Right atrium auricular region (tissue), 2 donors: Measurements from ENCODE around the gene ANKRD13B. TPM values are rescaled to one million over a fixed set of nuclear protein-coding genes. Genes with fewer than 3 reads are reported as not detected.

Experiments used
- DNase-seq: peaks from one replicate; pipeline ENCODE4 v3.0.0-alpha.2; 2019; ENCODE audit warnings: low spot score
- H3K27ac ChIP-seq, 2 donors: fragments of 200-600 bp; sonication (generic); 1 replicate in 1 of 2; 2 replicates in 1 of 2; pipeline ENCODE4 v1.5.1; 2016 to 2019
- H3K27me3 ChIP-seq, 2 donors: fragments of 200-600 bp; sonication (generic); one replicate each; pipeline versions ENCODE4 v1.5.1 to v1.6.0; 2017 to 2019
- H3K36me3 ChIP-seq: fragments of 200-600 bp; sonication (generic); one replicate; pipeline ENCODE4 v1.5.1; 2016
- H3K4me1 ChIP-seq, 2 donors: fragments of 200-600 bp; sonication (generic); one replicate each; pipeline versions ENCODE4 v1.5.1 to v1.6.0; 2017 to 2019
- H3K4me3 ChIP-seq, 2 donors: fragments of 200-600 bp; sonication (generic); 1 replicate in 1 of 2; 2 replicates in 1 of 2; pipeline ENCODE4 v1.5.1; 2017 to 2019; ENCODE audit warnings: mild to moderate bottlenecking in 1 of 2, moderate library complexity in 1 of 2
- H3K9me3 ChIP-seq, 2 donors: fragments of 200-600 bp; sonication (generic); one replicate each; pipeline ENCODE4 v1.5.1; 2019
- CTCF ChIP-seq, 2 donors: fragments of 200-600 bp; sonication (generic); IDR thresholded peaks; one replicate each; pipeline ENCODE4 v1.5.1; 2019; ENCODE audit warnings: antibody characterized with exemption in 2 of 2
- total RNA-seq, 2 donors: library from RNA; depleted of rRNA; stranded (reverse); fragments of >200 nt; gene quantifications; one replicate each; pipeline ENCODE4 v1.1.0, GENCODE V29; 2016

ANKRD13B gene
- total RNA-seq, 2 donors from 2014 or later = 6.6 to 8.3 TPM

GRCh38 chr17:29588017-29588561 lies 4.8 kb upstream of the ANKRD13B start:
- H3K36me3 ChIP-seq = peaks cover 3% of the 10 kb centered on the region
- H3K27ac ChIP-seq = peak overlapping the region; percentile 80 to 85
- DNase-seq = no peak
- no peak for TF ChIP-seq CTCF (IDR thresholded peaks at IDR 0.05)
- peaks cover 0 to 91% of the 10 kb centered on the region in 2 donors for H3K4me1 ChIP-seq
- no peaks in the 10 kb centered on the region for H3K27me3 ChIP-seq
- peak overlapping the region; percentile 85 to 89 for H3K4me3 ChIP-seq
- no peaks in the 10 kb centered on the region for H3K9me3 ChIP-seq

- Histone ChIP-seq H3K27me3 (no peaks in the 10 kb centered on the region), H3K4me3 (peak overlapping the region; percentile 85 to 89), H3K4me1 (peaks cover 0 to 87% of the 10 kb centered on the region in 2 donors), H3K27ac (peak overlapping the region; percentile 80 to 85), H3K9me3 (no peaks in the 10 kb centered on the region), H3K36me3 (no peaks in the 10 kb centered on the region)
- no peak for TF ChIP-seq CTCF (IDR thresholded peaks at IDR 0.05)
- DNase-seq = no peak
Measured at GRCh38 chr17:29588562-29589411, 4.1 kb upstream of the ANKRD13B start.

GRCh38 chr17:29589524-29590410 lies 3.2 kb upstream of the ANKRD13B start, which contains the start of gene GIT1:
Gene GIT1, minus strand, starts transcription at chr17:29589648. Its CDS starts 270 bp downstream, at chr17:29589378.
- no peaks in the 10 kb centered on the region for H3K36me3 ChIP-seq
- H3K4me1 ChIP-seq = peaks cover 0 to 87% of the 10 kb centered on the region in 2 donors
- H3K9me3 ChIP-seq = no peaks in the 10 kb centered on the region
- H3K27me3 ChIP-seq = no peaks in the 10 kb centered on the region
- peak within 1 kb of the TSS; percentile 85 to 89 for H3K4me3 ChIP-seq
- TF ChIP-seq CTCF (IDR thresholded peaks at IDR 0.05) = peak in 1 of 2 donors; percentile 18
- H3K27ac ChIP-seq = peak within 1 kb of the TSS; percentile 85 to 89
- DNase-seq = no peak

GRCh38 chr17:29590411-29591145 lies 2.4 kb upstream of the ANKRD13B start:
- Histone ChIP-seq H3K27ac (peak overlapping the region; percentile 84 to 89), H3K9me3 (no peaks in the 10 kb centered on the region), H3K4me1 (peaks cover 0 to 79% of the 10 kb centered on the region in 2 donors), H3K36me3 (no peaks in the 10 kb centered on the region), H3K27me3 (no peaks in the 10 kb centered on the region), H3K4me3 (peak overlapping the region; percentile 42 to 54)
- no peak for TF ChIP-seq CTCF (IDR thresholded peaks at IDR 0.05)
- no peak for DNase-seq

- peaks cover 0 to 77% of the 10 kb centered on the region in 2 donors for H3K4me1 ChIP-seq
- no peaks in the 10 kb centered on the region for H3K36me3 ChIP-seq
- no peaks in the 10 kb centered on the region for H3K27me3 ChIP-seq
Measured at GRCh38 chr17:29591146-29591736, 1.7 kb upstream of the ANKRD13B start.

More at GRCh38 chr17:29591146-29591736, 1.7 kb upstream of the ANKRD13B start:
- no peaks in the 10 kb centered on the region for H3K9me3 ChIP-seq
- no peak for DNase-seq
- H3K27ac ChIP-seq = peak overlapping the region; percentile 84 to 89
- peak overlapping the region; percentile 2 to 34 for H3K4me3 ChIP-seq
- no peak for TF ChIP-seq CTCF (IDR thresholded peaks at IDR 0.05)
